GM21526 (cell line): ENCODE measurements around the gene DLX4.

Source experiments
- ATAC-seq: cut with Tn5 transposase; IDR thresholded peaks from one replicate; pipeline ENCODE4 v1.9.1; 2021; ENCODE audit warnings: moderate library complexity; ENCODE audit not compliant: unreplicated experiment, low FRiP score

The DLX4 gene

GRCh38 chr17:49967621-49968404, 1.2 kb upstream of the DLX4 start:
- ATAC-seq: no peak

- ATAC-seq: peak; percentile 54
Observed at GRCh38 chr17:49968405-49969133, 421 bp upstream of the DLX4 start.

- no peak for ATAC-seq
Observed at GRCh38 chr17:49969795-49970389, 902 bp downstream of the DLX4 start.

- ATAC-seq: no peak
Observed at GRCh38 chr17:49970498-49970897, 1.5 kb downstream of the DLX4 start.

GRCh38 chr17:49971199-49971847, 2.3 kb downstream of the DLX4 start:
- ATAC-seq: no peak

GRCh38 chr17:49971848-49972485, 3.0 kb downstream of the DLX4 start:
- ATAC-seq: no peak

GRCh38 chr17:49972486-49973270, 3.7 kb downstream of the DLX4 start:
- ATAC-seq: no peak

GRCh38 chr17:49973271-49973615, 4.3 kb downstream of the DLX4 start:
- ATAC-seq: no peak

- ATAC-seq: no peak
Observed at GRCh38 chr17:49975531-49975930, 6.5 kb downstream of the DLX4 start.

- ATAC-seq: no peak
Observed at GRCh38 chr17:49976163-49976827, 7.3 kb downstream of the DLX4 start.

- no peak for ATAC-seq
Observed at GRCh38 chr17:49976828-49977202, 7.8 kb downstream of the DLX4 start.

GRCh38 chr17:49977463-49978389, 8.7 kb downstream of the DLX4 start:
- ATAC-seq: no peak

- ATAC-seq: no peak
Observed at GRCh38 chr17:49978501-49978900, 9.5 kb downstream of the DLX4 start.

- no peak for ATAC-seq
Observed at GRCh38 chr17:49979748-49980479, 10.9 kb downstream of the DLX4 start.

- ATAC-seq: no peak
Observed at GRCh38 chr17:49980703-49981197, 11.8 kb downstream of the DLX4 start.

- ATAC-seq: no peak
Observed at GRCh38 chr17:49984283-49984682, 15.3 kb downstream of the DLX4 start.

- ATAC-seq: no peak
Observed at GRCh38 chr17:49984776-49985175, 15.8 kb downstream of the DLX4 start.
